NCI-H187 (cell line): ENCODE results near the gene KLHL29.

Experiments used
- DNase-seq, 2 experiments: peaks; one replicate each; lab custom pipeline; 2025; lab: John Stamatoyannopoulos, UW

Gene KLHL29

DNA sequence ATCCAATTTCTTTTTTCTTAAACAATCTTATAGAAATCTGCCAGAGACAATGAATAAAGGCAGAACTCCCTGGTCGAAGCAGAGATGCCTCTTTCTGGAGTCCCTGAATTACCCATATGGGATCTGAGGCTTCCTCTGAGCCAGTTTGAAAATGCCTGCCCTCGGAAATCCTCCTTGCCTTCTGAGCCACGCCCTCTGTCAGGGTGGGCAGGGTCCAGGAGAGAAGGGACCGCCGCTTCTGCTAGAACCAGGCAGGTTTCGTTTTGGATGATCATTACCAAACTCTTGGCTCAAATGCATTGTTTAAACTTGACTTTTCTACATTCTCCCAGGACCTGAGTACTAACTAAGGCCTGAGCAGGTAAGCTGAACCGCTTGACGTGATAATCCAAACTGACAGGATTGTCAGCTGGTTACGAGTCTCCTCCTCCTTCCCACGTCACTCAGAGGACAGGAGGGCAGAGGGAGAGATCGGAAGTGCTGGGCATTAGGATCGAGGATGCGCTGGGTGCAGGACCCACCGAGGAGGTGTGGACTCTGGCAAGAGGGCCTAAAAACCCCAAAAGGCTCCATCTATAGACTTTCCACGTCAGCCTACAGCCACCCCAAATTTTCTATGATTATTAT lies 128.4 kb downstream of the KLHL29 start:
- DNase-seq = no peak

DNA sequence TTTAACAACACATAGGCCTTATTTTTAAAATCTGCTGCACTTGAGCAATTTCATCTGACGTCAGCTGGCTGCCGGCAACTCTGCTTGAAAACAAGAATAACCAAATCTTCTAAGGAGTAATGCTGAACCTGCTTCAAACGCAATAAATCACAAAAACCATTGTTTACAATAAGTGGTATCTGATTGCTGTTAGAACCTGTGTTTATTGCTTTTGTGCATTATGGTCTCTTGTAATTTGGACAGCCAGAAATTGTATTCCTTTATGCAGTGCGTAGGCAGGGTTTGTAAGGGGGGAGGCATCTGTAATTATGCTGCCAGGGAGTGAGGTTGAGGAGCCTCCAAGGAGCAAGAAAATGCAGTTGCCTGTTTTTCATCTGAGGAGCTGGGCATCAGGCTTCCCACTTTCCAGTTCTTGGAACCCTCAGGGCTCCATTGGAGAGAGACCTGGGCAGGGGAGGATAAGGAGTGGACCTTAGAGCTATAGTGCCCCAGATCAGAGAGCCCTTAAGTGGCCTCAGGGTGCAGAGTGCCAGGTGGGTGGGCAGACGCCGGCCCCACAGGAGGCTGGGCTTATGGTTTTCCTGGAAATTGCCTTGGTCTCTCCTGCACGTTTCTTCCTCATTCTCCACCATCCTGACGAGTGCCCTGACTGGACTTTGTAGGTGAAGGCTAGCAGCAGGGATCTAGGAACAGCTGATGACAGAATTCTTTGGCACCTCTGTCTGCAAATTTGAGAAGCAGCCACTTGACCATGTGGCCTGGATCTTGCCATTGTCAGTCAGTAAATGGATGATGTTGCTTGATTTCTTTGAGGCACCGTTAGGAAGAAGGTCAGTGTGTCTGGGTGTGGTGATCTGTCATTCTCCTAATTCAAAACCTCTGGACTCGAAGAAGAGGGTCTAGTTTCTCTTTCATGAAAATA lies 129.2 kb downstream of the KLHL29 start:
- DNase-seq = no peak

DNA sequence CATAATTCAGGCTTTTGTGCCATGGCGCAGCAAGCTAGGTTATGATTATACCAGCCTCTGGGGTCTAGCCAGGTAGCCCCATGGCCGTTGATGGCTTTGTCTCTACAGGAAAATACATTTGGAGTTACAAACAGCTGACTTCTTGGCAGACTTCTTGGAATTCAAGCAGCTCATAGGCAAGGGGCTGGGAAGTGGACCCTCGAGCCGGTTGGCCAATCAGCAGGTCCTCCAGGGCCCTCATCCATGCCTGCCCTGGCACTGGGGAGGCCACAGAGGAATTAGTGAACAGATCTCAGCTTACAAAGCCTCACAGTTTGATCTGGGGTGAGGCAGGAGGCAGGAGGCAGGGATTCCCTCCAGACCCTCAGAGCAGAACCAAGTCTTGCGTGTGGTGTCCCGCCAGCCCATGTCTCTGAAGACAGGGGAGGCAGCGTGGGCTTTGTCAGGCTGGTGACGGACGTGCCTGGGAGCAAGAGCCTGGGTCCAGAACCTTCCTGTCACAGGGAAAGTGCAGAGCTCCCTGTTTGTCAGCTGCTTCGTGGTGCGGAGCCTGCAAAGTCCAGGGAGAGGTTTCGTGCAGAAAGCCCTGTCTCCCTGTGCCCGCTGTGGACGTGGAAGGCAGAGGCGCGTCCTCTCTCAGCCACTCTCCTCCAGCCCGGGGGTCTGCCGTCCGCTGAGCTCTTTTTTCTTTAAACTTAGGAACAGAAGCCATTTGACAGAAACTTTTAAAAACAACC lies 131.7 kb downstream of the KLHL29 start:
- DNase-seq = no peak

DNA sequence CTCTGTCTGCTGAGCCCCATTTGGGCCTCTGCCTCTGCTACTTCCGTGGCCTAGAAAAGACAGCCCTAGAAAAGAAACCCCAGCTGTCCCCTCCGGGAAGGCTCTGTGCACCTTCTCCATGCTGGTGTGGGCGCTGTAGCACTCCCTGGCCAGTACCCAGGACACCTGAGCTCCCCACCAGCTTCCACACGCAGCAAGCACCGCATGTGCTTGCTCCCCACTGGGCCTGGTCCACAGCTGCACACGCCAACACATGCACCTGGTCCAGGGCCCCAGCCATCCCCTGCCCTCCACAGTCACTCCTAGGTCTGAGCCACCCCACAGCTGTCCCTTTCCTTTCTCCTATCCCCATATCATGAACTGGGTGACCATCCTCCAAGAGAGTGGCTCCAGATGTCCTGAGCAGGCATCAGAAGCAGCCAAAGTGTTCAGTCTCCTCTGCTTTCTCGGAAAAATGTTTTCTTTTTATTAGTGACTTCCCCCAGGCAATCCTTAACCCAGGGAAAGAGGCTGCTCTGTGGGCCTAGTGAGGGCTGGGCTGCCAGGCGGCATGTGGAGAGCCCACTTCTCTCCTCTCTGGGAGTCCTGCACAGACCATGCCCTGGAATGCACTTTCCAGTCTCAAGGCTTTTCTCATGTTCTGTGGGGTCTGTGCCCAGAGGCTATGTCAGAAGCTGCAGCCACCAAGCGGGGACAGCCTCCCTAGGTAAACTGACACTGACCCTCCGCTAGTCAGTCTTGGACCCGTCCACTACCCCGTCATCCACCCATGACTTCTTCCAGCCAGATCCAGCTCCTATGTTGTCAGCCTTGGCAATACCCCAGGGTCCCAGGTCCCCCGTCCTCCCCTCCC lies 133.7 kb downstream of the KLHL29 start:
- DNase-seq = no peak

DNA sequence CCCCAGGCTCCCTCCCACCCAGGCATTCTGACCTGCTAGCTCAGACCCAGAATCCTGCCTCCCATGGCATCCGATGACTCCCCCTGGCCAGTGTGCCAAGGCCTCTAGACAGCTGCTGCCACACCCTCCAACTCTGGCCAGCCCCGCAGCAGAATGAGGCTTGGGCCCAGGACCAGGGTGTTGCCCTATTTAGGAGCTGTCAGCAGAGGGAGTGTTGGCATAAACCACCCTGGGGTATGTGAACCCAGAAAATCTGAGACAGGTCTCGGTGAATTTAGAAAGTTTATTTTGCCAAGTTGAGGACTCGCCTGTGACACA lies 134.3 kb downstream of the KLHL29 start:
- no peak for DNase-seq

DNA sequence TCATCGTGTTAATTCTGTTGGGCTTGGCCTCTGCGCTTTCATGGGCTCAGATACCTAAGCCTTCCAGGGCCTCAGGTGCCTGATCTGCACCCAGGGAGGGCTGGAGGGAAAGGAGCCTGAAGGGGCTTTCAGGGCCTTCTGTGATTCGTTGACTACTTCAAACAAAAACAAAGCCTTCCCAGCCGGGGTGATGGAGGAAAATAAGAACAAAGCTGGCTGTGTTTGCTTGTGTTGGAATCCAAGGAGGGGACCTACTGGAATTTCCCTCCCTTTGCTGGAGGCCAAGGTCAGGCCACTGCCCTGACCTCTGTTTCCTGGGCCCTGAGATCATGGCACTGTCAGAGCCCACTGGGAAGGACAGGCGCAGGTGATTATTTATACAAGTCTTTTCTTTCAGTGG lies 135.3 kb downstream of the KLHL29 start:
- no peak for DNase-seq

DNA sequence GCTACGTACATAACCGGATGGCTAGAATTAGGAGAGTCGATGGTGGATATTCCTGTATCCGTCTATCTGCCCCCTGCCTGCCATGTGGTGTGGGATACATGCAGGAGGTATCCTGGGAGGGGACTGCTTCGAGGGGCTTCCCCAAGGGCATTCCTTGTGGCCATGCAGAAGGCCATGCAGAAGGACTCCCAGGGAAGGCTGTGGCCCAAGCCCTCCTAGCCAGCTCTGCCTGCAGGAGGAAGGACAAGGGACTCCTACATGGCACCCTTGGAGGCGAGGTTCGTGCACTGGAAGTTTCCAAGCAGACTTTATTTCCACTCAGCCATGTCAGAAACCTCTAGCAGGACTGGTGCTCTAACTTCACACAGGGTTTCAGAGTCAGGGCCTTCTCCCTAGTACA lies 136.1 kb downstream of the KLHL29 start:
- DNase-seq = no peak

DNA sequence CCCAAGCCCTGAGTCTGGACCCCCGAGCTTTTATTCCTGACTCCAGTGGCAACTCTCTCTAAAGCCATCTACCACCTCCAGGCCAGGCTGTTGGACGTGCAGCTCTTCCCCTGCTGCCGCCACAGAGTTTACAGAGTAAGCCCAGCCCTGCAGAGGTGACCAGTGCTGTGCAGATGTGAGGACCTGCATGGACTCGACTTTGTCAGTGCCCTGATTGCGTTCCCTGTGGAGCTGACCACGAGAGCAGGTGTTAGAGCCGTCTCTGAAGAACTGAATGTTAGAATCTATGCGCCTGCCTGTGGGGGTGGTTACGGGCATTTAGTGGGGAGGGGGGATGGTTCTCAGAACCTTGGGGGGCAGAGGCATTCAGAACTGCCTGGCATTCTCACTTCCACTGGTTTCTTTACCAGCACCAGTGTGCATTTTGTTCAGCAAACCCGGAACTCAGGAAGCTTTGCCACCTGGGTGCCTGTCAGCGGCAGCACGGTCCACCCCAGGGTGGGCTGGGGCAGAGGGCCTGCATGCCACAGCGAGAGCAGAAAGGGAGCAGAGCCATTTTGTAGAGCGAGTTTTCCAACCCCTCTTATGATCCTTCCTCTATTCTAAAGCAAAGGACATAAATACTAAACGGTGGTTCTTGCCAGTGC lies 137.9 kb downstream of the KLHL29 start:
- DNase-seq = no peak

DNA sequence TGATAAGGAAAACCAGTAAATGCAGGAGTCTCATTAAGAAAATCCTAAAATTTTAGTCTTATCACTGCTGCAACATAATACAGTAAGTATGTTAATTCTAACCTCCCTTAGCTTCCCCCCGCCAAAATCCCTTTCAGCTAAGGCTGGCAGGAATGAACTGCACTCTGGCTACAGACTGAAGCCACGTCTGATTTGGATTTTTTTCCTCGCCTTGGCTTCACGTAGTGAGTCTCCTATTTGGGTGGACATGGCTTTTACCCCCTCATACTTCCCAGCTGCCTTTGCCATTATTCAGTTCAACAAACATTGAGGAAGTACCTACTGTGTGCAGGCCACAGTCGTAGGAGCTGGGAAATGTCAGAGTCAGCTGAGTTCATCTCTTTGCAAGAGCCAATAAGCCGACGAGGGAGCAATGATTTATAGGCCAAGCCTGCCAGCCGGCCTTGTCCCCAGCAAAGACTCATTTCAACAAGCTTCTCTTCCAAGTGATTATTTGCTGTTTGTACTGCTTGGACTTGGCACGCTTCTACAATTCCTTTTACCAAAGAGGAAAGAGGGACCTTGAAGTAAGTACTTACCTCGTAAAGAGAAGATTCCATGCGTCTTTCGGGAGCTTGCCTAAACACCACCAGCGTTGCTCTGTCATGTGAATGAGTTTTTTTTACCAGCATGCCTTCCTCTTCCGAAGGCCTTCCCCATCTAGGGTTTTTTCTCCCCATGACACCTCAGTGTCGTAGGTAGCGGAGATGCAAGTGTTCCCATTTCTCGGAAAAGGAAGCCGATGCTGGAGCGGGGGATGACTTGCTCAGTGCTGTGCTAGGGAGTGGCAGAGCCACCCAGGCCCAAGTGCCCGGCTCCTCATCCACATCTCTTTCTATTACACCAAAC lies 138.6 kb downstream of the KLHL29 start:
- DNase-seq = no peak

DNA sequence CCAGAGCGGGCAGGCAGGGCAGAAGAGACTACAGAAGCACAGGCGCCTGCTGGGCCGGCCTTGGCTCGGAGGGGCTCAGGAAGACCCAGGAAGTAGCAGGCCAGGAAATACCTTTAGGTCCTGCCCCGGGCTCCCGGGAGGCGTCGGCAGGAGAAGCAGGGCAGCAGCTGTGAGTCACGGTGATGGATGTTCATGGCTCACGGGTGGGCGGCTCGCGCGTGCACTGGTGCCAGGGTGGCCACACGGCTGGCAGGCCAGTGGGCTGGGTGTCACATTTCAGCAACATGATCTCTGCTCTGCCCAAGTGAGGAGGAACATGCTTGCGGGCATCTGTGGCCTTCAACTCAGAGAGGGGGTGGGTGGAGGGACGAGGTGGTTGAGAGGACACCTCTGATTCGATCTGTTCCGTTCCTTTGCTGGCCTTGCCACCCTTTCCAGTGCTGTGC lies 139.3 kb downstream of the KLHL29 start:
- DNase-seq = no peak

DNA sequence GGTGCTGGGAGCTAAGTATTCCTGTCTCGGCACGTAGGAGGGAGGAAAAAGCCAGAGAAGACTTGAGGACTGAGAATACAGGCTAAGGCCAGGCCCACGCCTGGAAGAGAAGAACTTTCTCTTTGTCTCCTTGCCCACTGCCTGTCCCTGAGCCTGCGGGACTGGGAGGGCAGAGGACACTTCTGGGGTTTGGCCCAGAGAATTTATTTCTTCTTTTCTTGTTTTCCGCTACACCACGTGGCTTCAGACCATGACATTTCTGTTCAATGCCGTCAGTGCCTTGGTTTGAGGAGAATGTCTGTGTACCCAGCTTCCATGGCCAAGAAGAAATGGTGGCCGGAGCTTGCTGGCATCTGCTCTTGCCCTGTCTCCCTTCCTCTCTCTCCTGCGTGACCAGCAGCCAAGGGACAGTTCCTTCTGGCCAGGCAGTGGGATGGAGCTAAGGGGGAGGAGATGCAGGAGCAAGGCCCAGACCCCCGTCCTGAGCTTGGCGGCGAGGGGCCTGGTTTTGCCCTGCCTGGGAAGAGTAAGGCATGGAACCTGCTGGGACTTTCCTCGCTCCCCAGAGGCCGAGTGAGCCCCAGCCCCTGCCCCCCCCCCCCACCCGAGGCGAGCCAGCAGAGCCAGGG lies 140.3 kb downstream of the KLHL29 start:
- DNase-seq = no peak

DNA sequence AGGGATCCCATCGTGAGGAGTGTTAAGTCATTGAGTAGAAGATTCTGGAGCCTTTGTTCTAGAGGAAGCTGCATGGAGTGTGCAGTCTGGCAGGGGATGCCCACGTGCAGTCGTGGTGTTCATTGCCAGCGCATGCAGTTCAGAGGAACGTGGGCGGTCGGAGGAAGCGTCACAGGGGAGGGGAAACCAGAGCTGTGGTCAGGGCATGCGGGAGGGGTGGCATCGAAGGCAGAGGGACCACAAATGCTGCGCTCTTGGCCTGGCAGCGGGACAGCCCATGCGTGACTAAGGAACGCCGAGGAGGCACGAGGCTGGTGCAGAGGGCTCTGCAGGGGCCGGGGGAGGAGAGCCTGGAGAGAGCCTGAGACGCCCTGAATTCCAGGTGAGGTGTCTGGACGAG lies 141.1 kb downstream of the KLHL29 start:
- no peak for DNase-seq

DNA sequence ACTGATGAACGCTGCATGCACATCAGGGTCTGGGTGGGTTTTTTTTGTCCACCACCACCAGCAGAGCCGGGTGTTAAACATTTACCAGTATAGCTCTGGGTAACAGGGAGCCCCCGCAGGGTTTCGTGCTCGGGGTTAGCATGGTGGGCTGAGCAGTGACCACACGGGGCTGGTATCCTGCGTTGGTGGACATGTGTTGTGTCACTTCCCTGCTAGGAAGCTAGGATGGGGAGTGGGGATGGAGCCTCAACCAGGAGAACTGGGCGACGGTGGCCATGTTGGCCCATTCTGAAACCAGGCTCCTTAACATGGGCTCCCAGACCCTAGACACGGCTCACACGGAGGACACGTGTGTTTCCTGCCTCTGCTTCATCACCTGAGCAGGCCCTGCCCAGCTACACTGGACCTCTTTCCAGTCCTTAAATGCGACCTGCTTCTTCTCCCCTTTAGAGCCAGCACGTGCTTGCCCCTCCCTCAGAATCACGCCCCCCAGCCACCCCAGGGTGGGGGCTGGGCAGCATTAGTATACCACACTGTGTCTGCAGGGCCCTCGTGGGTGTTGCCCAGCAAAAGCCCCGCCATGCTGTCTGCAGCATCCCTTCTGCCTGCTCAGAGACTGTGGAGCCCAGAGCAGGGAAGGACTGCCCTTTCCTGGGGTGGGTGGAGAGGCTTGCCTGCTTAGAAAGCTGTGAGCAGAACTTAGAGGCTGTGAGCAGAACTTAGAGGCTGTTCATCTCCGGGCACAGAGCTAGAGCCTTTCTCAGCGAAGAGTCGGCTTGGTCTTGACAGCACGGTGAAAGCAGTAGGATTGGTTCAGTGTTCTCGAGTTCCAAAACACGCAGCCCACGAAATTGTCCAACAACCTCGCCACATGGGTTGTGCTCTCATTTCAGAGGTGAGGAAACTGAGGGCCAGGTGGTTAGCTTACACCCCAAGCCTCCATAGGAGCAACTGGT lies 142.1 kb downstream of the KLHL29 start:
- DNase-seq = no peak

DNA sequence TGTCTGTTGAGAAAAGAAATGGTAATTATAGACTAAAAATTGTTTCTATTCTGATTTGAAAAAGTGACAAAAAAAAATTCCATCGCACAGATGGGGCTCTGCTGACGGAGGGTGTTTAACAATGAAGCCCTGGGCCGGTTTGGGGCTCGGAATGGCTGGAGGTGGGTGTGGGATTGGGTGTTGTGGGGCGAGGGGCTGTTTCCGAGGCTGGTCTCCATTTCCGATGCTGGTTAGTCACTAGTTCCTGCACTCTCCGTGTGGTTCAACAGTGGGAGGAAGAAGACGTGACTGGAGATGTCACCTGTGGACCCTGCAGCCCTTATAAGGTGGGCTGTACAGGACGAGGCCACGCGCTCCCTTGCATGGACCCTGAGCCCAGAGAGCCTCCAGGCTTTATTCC lies 143.2 kb downstream of the KLHL29 start:
- no peak for DNase-seq

DNA sequence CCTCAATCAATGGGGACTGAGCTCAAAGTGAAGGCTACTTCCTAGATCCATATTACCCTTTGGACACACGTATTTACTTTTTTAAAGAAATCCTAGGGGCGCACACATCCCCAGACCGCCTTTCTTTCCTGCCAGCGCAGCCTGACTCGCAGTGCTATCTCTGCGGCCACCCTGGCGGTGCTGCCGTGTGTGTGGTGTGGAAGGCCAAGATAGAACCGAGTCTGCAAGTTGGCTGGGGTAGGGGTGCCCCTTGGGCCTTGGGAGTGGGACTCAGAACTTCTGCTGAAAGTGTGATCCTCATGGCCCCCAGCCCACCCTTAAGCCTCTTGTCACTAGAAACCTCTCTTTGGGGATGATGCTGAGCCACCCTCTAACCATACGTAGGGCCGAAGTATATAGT lies 143.7 kb downstream of the KLHL29 start:
- DNase-seq = no peak

DNA sequence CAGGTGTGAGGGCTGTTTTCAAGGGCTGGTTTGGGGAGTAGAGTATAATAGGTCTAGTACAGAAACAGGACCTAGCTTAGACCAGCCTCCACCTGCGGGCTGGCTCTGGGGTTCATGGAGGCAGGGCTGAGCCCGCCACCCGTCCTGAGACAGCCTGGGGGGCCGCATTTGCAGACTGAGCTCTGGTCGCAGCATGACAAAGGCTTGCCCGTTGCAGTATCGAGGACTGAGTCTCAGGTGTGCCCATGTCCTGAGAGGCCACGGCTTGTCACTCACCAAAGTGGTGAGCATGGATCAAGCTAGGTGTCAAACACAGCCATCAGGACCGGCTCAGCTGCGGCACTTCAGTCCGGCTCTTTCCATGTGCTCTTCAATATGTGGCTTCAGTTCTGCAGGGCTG lies 144.7 kb downstream of the KLHL29 start:
- no peak for DNase-seq

DNA sequence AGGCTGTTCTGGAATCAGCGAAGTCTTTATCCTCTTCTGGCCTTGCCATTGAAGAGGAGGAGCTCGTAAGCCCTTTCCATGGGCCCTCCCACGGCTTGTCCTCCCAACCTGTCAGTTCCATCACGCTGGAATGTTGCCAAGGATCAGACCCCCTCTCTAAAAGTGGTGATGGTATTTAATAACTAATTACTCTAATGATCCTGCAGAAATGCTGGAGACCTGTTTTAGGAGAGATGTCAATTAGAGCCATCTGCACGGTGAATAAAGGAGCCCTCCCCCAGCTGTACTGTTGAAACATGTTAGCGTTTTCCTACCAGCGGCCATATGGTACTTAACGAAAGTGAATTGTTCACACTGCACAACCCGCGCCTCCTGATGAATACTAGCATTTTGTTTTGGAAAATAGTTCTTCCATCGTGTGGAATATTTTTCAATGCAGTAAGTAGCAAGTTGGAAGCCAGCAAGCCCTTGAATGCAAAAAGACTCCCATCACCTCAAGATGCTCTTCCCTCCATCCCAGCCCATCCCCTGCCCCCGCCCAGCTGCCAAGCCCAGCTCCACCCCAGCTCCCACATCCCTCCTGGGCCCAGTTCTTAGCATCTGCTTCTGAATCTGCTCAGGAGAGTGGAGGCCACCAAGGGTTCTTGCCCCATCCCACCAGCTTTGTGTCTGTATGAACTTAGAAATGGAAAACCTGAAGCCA lies 145.4 kb downstream of the KLHL29 start:
- no peak for DNase-seq

DNA sequence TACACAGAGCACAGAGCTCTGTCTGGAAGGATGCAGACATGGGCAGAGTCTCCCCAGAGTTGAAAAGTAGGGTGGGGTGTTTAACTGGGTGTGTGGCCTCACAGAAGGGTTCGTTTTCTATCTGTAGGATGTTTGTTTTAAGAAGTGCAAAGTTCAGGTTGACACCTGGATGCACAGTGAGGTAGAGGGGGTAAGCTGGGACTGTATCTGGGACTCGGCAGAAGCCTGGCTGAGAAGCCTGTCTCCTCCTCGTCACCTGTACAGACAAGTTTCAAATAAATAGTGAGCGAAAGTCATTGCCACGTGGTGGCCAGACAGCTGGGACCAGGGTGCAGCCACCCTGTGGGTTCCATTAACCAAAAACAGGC lies 145.9 kb downstream of the KLHL29 start:
- DNase-seq = no peak
